ENCODE measurements around the gene TM2D3. TPM values are rescaled to one million over a fixed set of nuclear protein-coding genes. Genes with fewer than 3 reads are reported as not detected.

Gene TM2D3
- total RNA-seq = 49.6 TPM

GRCh38 chr15:101652098-101652785 is at the start of gene TM2D3:
Gene TM2D3, minus strand, starts transcription at chr15:101652381. Its CDS starts 20 bp downstream, at chr15:101652361.
- Histone ChIP-seq H3K36me3 (ENCODE audit: control insufficient read depth in 3 of 3, insufficient read depth in 3 of 3, low read length in 3 of 3) (peaks cover 11 to 22% (median 19%) of the 10 kb centered on the region in 3 donors), H3K4me1 (ENCODE audit: control insufficient read depth in 3 of 3, insufficient read depth in 3 of 3, low read length in 3 of 3) (peaks cover 19 to 34% (median 29%) of the 10 kb centered on the region in 3 donors)

GRCh38 chr15:101698314-101698713 is 46.1 kb upstream of the TM2D3 start:
- H3K4me3 ChIP-seq (ENCODE audit: low read length in 3 of 3) = no peak overlapping the region
- peaks cover 38 to 70% (median 60%) of the 10 kb centered on the region in 3 donors for H3K36me3 ChIP-seq (ENCODE audit: control insufficient read depth in 3 of 3, insufficient read depth in 3 of 3, low read length in 3 of 3)
- no peak overlapping the region for H3K27ac ChIP-seq (ENCODE audit: low read depth, low read length)
- H3K27me3 ChIP-seq (ENCODE audit: control insufficient read depth in 3 of 3, insufficient read depth in 3 of 3, low read length in 3 of 3) = no peaks in the 10 kb centered on the region
- H3K4me1 ChIP-seq (ENCODE audit: control insufficient read depth in 3 of 3, insufficient read depth in 3 of 3, low read length in 3 of 3) = no peaks in the 10 kb centered on the region
- H3K9ac ChIP-seq (ENCODE audit: low read depth in 1 of 3, low read length in 3 of 3) = no peak overlapping the region
- H3K9me3 ChIP-seq (ENCODE audit: control insufficient read depth in 3 of 3, low read length in 3 of 3) = no peaks in the 10 kb centered on the region

More at GRCh38 chr15:101652098-101652785, at the start of gene TM2D3:
- peak within 1 kb of the TSS; percentile 96 for H3K27ac ChIP-seq (ENCODE audit: low read depth, low read length)
- no peaks in the 10 kb centered on the region for H3K9me3 ChIP-seq (ENCODE audit: control insufficient read depth in 3 of 3, low read length in 3 of 3)
- peak within 1 kb of the TSS; percentile 97 to 98 (median 97) for H3K4me3 ChIP-seq (ENCODE audit: low read length in 3 of 3)
- H3K27me3 ChIP-seq (ENCODE audit: control insufficient read depth in 3 of 3, insufficient read depth in 3 of 3, low read length in 3 of 3) = no peaks in the 10 kb centered on the region
- H3K9ac ChIP-seq (ENCODE audit: low read depth in 1 of 3, low read length in 3 of 3) = peak within 1 kb of the TSS; percentile 96 to 97 (median 96)

GRCh38 chr15:101697488-101697887 is 45.3 kb upstream of the TM2D3 start:
- H3K27me3 ChIP-seq (ENCODE audit: control insufficient read depth in 3 of 3, insufficient read depth in 3 of 3, low read length in 3 of 3) = no peaks in the 10 kb centered on the region
- no peak overlapping the region for H3K9ac ChIP-seq (ENCODE audit: low read depth in 1 of 3, low read length in 3 of 3)
- H3K9me3 ChIP-seq (ENCODE audit: control insufficient read depth in 3 of 3, low read length in 3 of 3) = no peaks in the 10 kb centered on the region
- H3K36me3 ChIP-seq (ENCODE audit: control insufficient read depth in 3 of 3, insufficient read depth in 3 of 3, low read length in 3 of 3) = peaks cover 43 to 64% (median 58%) of the 10 kb centered on the region in 3 donors
- no peak overlapping the region for H3K27ac ChIP-seq (ENCODE audit: low read depth, low read length)
- no peak overlapping the region for H3K4me3 ChIP-seq (ENCODE audit: low read length in 3 of 3)
- no peaks in the 10 kb centered on the region for H3K4me1 ChIP-seq (ENCODE audit: control insufficient read depth in 3 of 3, insufficient read depth in 3 of 3, low read length in 3 of 3)

- Histone ChIP-seq H3K9me3 (ENCODE audit: control insufficient read depth in 3 of 3, low read length in 3 of 3) (no peaks in the 10 kb centered on the region), H3K4me1 (ENCODE audit: control insufficient read depth in 3 of 3, insufficient read depth in 3 of 3, low read length in 3 of 3) (no peaks in the 10 kb centered on the region), H3K27me3 (ENCODE audit: control insufficient read depth in 3 of 3, insufficient read depth in 3 of 3, low read length in 3 of 3) (no peaks in the 10 kb centered on the region), H3K9ac (ENCODE audit: low read depth in 1 of 3, low read length in 3 of 3) (no peak overlapping the region), H3K27ac (ENCODE audit: low read depth, low read length) (no peak overlapping the region), H3K36me3 (ENCODE audit: control insufficient read depth in 3 of 3, insufficient read depth in 3 of 3, low read length in 3 of 3) (peaks cover 39 to 59% (median 58%) of the 10 kb centered on the region in 3 donors), H3K4me3 (ENCODE audit: low read length in 3 of 3) (no peak overlapping the region)
Observed at GRCh38 chr15:101696829-101697228, 44.6 kb upstream of the TM2D3 start.

- H3K4me1 ChIP-seq (ENCODE audit: control insufficient read depth in 3 of 3, insufficient read depth in 3 of 3, low read length in 3 of 3) = no peaks in the 10 kb centered on the region
- H3K36me3 ChIP-seq (ENCODE audit: control insufficient read depth in 3 of 3, insufficient read depth in 3 of 3, low read length in 3 of 3) = peaks cover 30 to 42% (median 41%) of the 10 kb centered on the region in 3 donors
- no peaks in the 10 kb centered on the region for H3K9me3 ChIP-seq (ENCODE audit: control insufficient read depth in 3 of 3, low read length in 3 of 3)
Observed at GRCh38 chr15:101694261-101694660, 42.1 kb upstream of the TM2D3 start.

GRCh38 chr15:101692801-101693598 is 40.8 kb upstream of the TM2D3 start:
- no peak overlapping the region for H3K27ac ChIP-seq (ENCODE audit: low read depth, low read length)
- no peak overlapping the region for H3K9ac ChIP-seq (ENCODE audit: low read depth in 1 of 3, low read length in 3 of 3)
- H3K4me3 ChIP-seq (ENCODE audit: low read length in 3 of 3) = no peak overlapping the region
- H3K9me3 ChIP-seq (ENCODE audit: control insufficient read depth in 3 of 3, low read length in 3 of 3) = no peaks in the 10 kb centered on the region
- H3K27me3 ChIP-seq (ENCODE audit: control insufficient read depth in 3 of 3, insufficient read depth in 3 of 3, low read length in 3 of 3) = no peaks in the 10 kb centered on the region
- peaks cover 27 to 33% (median 33%) of the 10 kb centered on the region in 3 donors for H3K36me3 ChIP-seq (ENCODE audit: control insufficient read depth in 3 of 3, insufficient read depth in 3 of 3, low read length in 3 of 3)
- H3K4me1 ChIP-seq (ENCODE audit: control insufficient read depth in 3 of 3, insufficient read depth in 3 of 3, low read length in 3 of 3) = no peaks in the 10 kb centered on the region

More at GRCh38 chr15:101694261-101694660, 42.1 kb upstream of the TM2D3 start:
- Histone ChIP-seq H3K27me3 (ENCODE audit: control insufficient read depth in 3 of 3, insufficient read depth in 3 of 3, low read length in 3 of 3) (no peaks in the 10 kb centered on the region), H3K4me3 (ENCODE audit: low read length in 3 of 3) (no peak overlapping the region), H3K9ac (ENCODE audit: low read depth in 1 of 3, low read length in 3 of 3) (no peak overlapping the region), H3K27ac (ENCODE audit: low read depth, low read length) (no peak overlapping the region)

GRCh38 chr15:101689901-101690300 is 37.7 kb upstream of the TM2D3 start:
- Histone ChIP-seq H3K9ac (ENCODE audit: low read depth in 1 of 3, low read length in 3 of 3) (no peak overlapping the region), H3K4me1 (ENCODE audit: control insufficient read depth in 3 of 3, insufficient read depth in 3 of 3, low read length in 3 of 3) (no peaks in the 10 kb centered on the region), H3K9me3 (ENCODE audit: control insufficient read depth in 3 of 3, low read length in 3 of 3) (no peaks in the 10 kb centered on the region), H3K27ac (ENCODE audit: low read depth, low read length) (no peak overlapping the region), H3K27me3 (ENCODE audit: control insufficient read depth in 3 of 3, insufficient read depth in 3 of 3, low read length in 3 of 3) (no peaks in the 10 kb centered on the region), H3K4me3 (ENCODE audit: low read length in 3 of 3) (no peak overlapping the region), H3K36me3 (ENCODE audit: control insufficient read depth in 3 of 3, insufficient read depth in 3 of 3, low read length in 3 of 3) (peaks cover 17 to 24% (median 21%) of the 10 kb centered on the region in 3 donors)

GRCh38 chr15:101686718-101687117 is 34.5 kb upstream of the TM2D3 start:
- H3K27ac ChIP-seq (ENCODE audit: low read depth, low read length) = no peak overlapping the region
- H3K9ac ChIP-seq (ENCODE audit: low read depth in 1 of 3, low read length in 3 of 3) = no peak overlapping the region
- H3K9me3 ChIP-seq (ENCODE audit: control insufficient read depth in 3 of 3, low read length in 3 of 3) = no peaks in the 10 kb centered on the region
- H3K36me3 ChIP-seq (ENCODE audit: control insufficient read depth in 3 of 3, insufficient read depth in 3 of 3, low read length in 3 of 3) = peaks cover 15 to 21% (median 20%) of the 10 kb centered on the region in 3 donors
- no peaks in the 10 kb centered on the region for H3K4me1 ChIP-seq (ENCODE audit: control insufficient read depth in 3 of 3, insufficient read depth in 3 of 3, low read length in 3 of 3)
- no peaks in the 10 kb centered on the region for H3K27me3 ChIP-seq (ENCODE audit: control insufficient read depth in 3 of 3, insufficient read depth in 3 of 3, low read length in 3 of 3)
- H3K4me3 ChIP-seq (ENCODE audit: low read length in 3 of 3) = no peak overlapping the region

GRCh38 chr15:101684877-101685276 is 32.7 kb upstream of the TM2D3 start:
- no peak overlapping the region for H3K4me3 ChIP-seq (ENCODE audit: low read length in 3 of 3)
- no peaks in the 10 kb centered on the region for H3K27me3 ChIP-seq (ENCODE audit: control insufficient read depth in 3 of 3, insufficient read depth in 3 of 3, low read length in 3 of 3)
- H3K9ac ChIP-seq (ENCODE audit: low read depth in 1 of 3, low read length in 3 of 3) = no peak overlapping the region
- H3K9me3 ChIP-seq (ENCODE audit: control insufficient read depth in 3 of 3, low read length in 3 of 3) = no peaks in the 10 kb centered on the region
- no peak overlapping the region for H3K27ac ChIP-seq (ENCODE audit: low read depth, low read length)
- H3K4me1 ChIP-seq (ENCODE audit: control insufficient read depth in 3 of 3, insufficient read depth in 3 of 3, low read length in 3 of 3) = no peaks in the 10 kb centered on the region
- peaks cover 14 to 29% (median 19%) of the 10 kb centered on the region in 3 donors for H3K36me3 ChIP-seq (ENCODE audit: control insufficient read depth in 3 of 3, insufficient read depth in 3 of 3, low read length in 3 of 3)

GRCh38 chr15:101684384-101684783 is 32.2 kb upstream of the TM2D3 start:
- Histone ChIP-seq H3K9me3 (ENCODE audit: control insufficient read depth in 3 of 3, low read length in 3 of 3) (no peaks in the 10 kb centered on the region), H3K27ac (ENCODE audit: low read depth, low read length) (no peak overlapping the region), H3K36me3 (ENCODE audit: control insufficient read depth in 3 of 3, insufficient read depth in 3 of 3, low read length in 3 of 3) (peaks cover 12 to 30% (median 19%) of the 10 kb centered on the region in 3 donors), H3K4me1 (ENCODE audit: control insufficient read depth in 3 of 3, insufficient read depth in 3 of 3, low read length in 3 of 3) (no peaks in the 10 kb centered on the region), H3K27me3 (ENCODE audit: control insufficient read depth in 3 of 3, insufficient read depth in 3 of 3, low read length in 3 of 3) (no peaks in the 10 kb centered on the region), H3K4me3 (ENCODE audit: low read length in 3 of 3) (no peak overlapping the region), H3K9ac (ENCODE audit: low read depth in 1 of 3, low read length in 3 of 3) (no peak overlapping the region)
